Neural cell (in vitro differentiated cells): Measurements from ENCODE around the gene UBXN2A.

Experiments
- CTCF ChIP-seq: fragments of 450-650 bp; IDR thresholded peaks from 2 replicates; pipeline ENCODE4 v1.5.1; 2014; ENCODE audit warnings: antibody characterized with exemption, mild to moderate bottlenecking, moderate library complexity; ENCODE audit not compliant: poor library complexity, severe bottlenecking
- EP300 ChIP-seq: fragments of 450-650 bp; conservative IDR thresholded peaks from 2 replicates; pipeline ENCODE4 v1.6.1; 2014; ENCODE audit warnings: antibody characterized with exemption, mild to moderate bottlenecking, moderate library complexity; ENCODE audit not compliant: poor library complexity, severe bottlenecking
- EZH2 ChIP-seq: fragments of 200-600, 300-800 bp; shearing (Covaris generic), sonication (generic); IDR thresholded peaks from 2 replicates; pipeline ENCODE4 v1.6.1; 2014; ENCODE audit warnings: antibody characterized with exemption, low read length, borderline replicate concordance, mild to moderate bottlenecking; ENCODE audit not compliant: insufficient read depth, poor library complexity, severe bottlenecking
- RAD21 ChIP-seq: fragments of 450-650 bp; conservative IDR thresholded peaks from 2 replicates; pipeline ENCODE4 v1.6.1; 2014; ENCODE audit warnings: antibody characterized with exemption, mild to moderate bottlenecking, moderate library complexity
- TAF1 ChIP-seq: IDR thresholded peaks from 2 replicates; pipeline ENCODE4 v1.6.1; 2012; ENCODE audit warnings: low read depth

- TF ChIP-seq RAD21 = no peak
- no peak for TF ChIP-seq TAF1
- no peak for TF ChIP-seq CTCF
- TF ChIP-seq EZH2 = no peak
- no peak for TF ChIP-seq EP300
These were observed 68.6 kb downstream of the UBXN2A start for GRCh38 chr2:24008672-24009366.
